ENCODE results near the gene CDKAL1.
"Not testable (repeated sequence)": the region's sequence is repeated elsewhere in the genome, so short reads cannot be mapped to it uniquely, and the experiment has no call there.

The CDKAL1 gene

GRCh38 chr6:20747991-20748390, 213.7 kb downstream of the CDKAL1 start:
- H3K4me1 ChIP-seq (ENCODE audit: insufficient read depth, low read length, poor library complexity, severe bottlenecking), result peaks cover 68% of the 10 kb centered on the region
- no peak overlapping the region for H3K4me2 ChIP-seq (ENCODE audit: low read depth, low read length, poor library complexity, severe bottlenecking)
- no peak for TF ChIP-seq EZH2phosphoT487 (IDR thresholded peaks at IDR 0.05; ENCODE audit: borderline replicate concordance)
- TF ChIP-seq CTCF (conservative IDR thresholded peaks at IDR 0.05; ENCODE audit: low read length), result no peak

GRCh38 chr6:20751293-20751935, 217.2 kb downstream of the CDKAL1 start:
- H3K4me3 ChIP-seq (ENCODE audit: low read length, poor library complexity, severe bottlenecking), result no peak overlapping the region
- 0 out of 2 replicates have a peak, but pooled peaks cover 6% of the 10 kb centered on the region for H3K36me3 ChIP-seq (ENCODE audit: insufficient read depth, low read length)
- H3K9ac ChIP-seq (ENCODE audit: low read depth, low read length, poor library complexity, severe bottlenecking), result no peak overlapping the region
- H3K9me3 ChIP-seq (ENCODE audit: insufficient read depth, low read depth, low read length), result 0 out of 2 replicates have a peak, but pooled peaks cover 4% of the 10 kb centered on the region
- no peak overlapping the region for H2AFZ ChIP-seq (ENCODE audit: low read length)
- H3K79me2 ChIP-seq (ENCODE audit: insufficient read depth, low read length), result peaks cover 44% of the 10 kb centered on the region; the same call in 1 of the 2 replicates
- H3K9me2 ChIP-seq (replicated peaks; ENCODE audit: low read depth, low read length), result no peaks in the 10 kb centered on the region
- no peaks in the 10 kb centered on the region for H3F3A ChIP-seq (ENCODE audit: low read depth)
- H3K27me3 ChIP-seq (ENCODE audit: insufficient read depth, low read length, poor library complexity, severe bottlenecking), result no peaks in the 10 kb centered on the region
- TF ChIP-seq EZH2phosphoT487 (IDR thresholded peaks at IDR 0.05; ENCODE audit: borderline replicate concordance), result no peak
- no peak for TF ChIP-seq CTCF (conservative IDR thresholded peaks at IDR 0.05; ENCODE audit: low read length)
- peaks cover 53% of the 10 kb centered on the region for H3K4me1 ChIP-seq (ENCODE audit: insufficient read depth, low read length, poor library complexity, severe bottlenecking)
- no peaks in the 10 kb centered on the region for H4K20me1 ChIP-seq (ENCODE audit: insufficient read depth, low read length, poor library complexity, severe bottlenecking)
- no peak overlapping the region for H3K4me2 ChIP-seq (ENCODE audit: low read depth, low read length, poor library complexity, severe bottlenecking)

More at GRCh38 chr6:20747991-20748390, 213.7 kb downstream of the CDKAL1 start:
- no peaks in the 10 kb centered on the region for H3K9me2 ChIP-seq (replicated peaks; ENCODE audit: low read depth, low read length)
- no peaks in the 10 kb centered on the region for H3F3A ChIP-seq (ENCODE audit: low read depth)
- H3K36me3 ChIP-seq (ENCODE audit: insufficient read depth, low read length), result no peaks in the 10 kb centered on the region
- H3K9ac ChIP-seq (ENCODE audit: low read depth, low read length, poor library complexity, severe bottlenecking), result no peak overlapping the region
- no peaks in the 10 kb centered on the region for H4K20me1 ChIP-seq (ENCODE audit: insufficient read depth, low read length, poor library complexity, severe bottlenecking)
- H3K27me3 ChIP-seq (ENCODE audit: insufficient read depth, low read length, poor library complexity, severe bottlenecking), result no peaks in the 10 kb centered on the region
- no peak overlapping the region for H2AFZ ChIP-seq (ENCODE audit: low read length)
- no peaks in the 10 kb centered on the region for H3K9me3 ChIP-seq (ENCODE audit: insufficient read depth, low read depth, low read length)
- peaks cover 40% of the 10 kb centered on the region; the same call in 1 of the 2 replicates for H3K79me2 ChIP-seq (ENCODE audit: insufficient read depth, low read length)
- H3K4me3 ChIP-seq (ENCODE audit: low read length, poor library complexity, severe bottlenecking), result no peak overlapping the region

GRCh38 chr6:20755631-20756030, 221.4 kb downstream of the CDKAL1 start:
- Histone ChIP-seq H3K36me3 (ENCODE audit: insufficient read depth, low read length) (0 out of 2 replicates have a peak, but pooled peaks cover 6% of the 10 kb centered on the region), H3K79me2 (ENCODE audit: insufficient read depth, low read length) (peaks cover 23% of the 10 kb centered on the region; the same call in 1 of the 2 replicates), H3K4me1 (ENCODE audit: insufficient read depth, low read length, poor library complexity, severe bottlenecking) (peaks cover 40% of the 10 kb centered on the region), H3K27me3 (ENCODE audit: insufficient read depth, low read length, poor library complexity, severe bottlenecking) (no peaks in the 10 kb centered on the region), H3K9me2 (replicated peaks; ENCODE audit: low read depth, low read length) (no peaks in the 10 kb centered on the region), H3K4me2 (ENCODE audit: low read depth, low read length, poor library complexity, severe bottlenecking) (peak overlapping the region; percentile 12), H4K20me1 (ENCODE audit: insufficient read depth, low read length, poor library complexity, severe bottlenecking) (no peaks in the 10 kb centered on the region), H2AFZ (ENCODE audit: low read length) (no peak overlapping the region), H3K4me3 (ENCODE audit: low read length, poor library complexity, severe bottlenecking) (no peak overlapping the region), H3F3A (ENCODE audit: low read depth) (no peaks in the 10 kb centered on the region), H3K9me3 (ENCODE audit: insufficient read depth, low read depth, low read length) (0 out of 2 replicates have a peak, but pooled peaks cover 4% of the 10 kb centered on the region), H3K9ac (ENCODE audit: low read depth, low read length, poor library complexity, severe bottlenecking) (peak overlapping the region; percentile 14)
- no peak for TF ChIP-seq EZH2phosphoT487 (IDR thresholded peaks at IDR 0.05; ENCODE audit: borderline replicate concordance)
- no peak for TF ChIP-seq CTCF (conservative IDR thresholded peaks at IDR 0.05; ENCODE audit: low read length)

- H3K9ac ChIP-seq (ENCODE audit: low read depth, low read length, poor library complexity, severe bottlenecking), result not testable (repeated sequence)
- H3K4me2 ChIP-seq (ENCODE audit: low read depth, low read length, poor library complexity, severe bottlenecking), result peak overlapping the region; percentile 12
- H3K4me1 ChIP-seq (ENCODE audit: insufficient read depth, low read length, poor library complexity, severe bottlenecking), result peaks cover 32% of the 10 kb centered on the region
Measured at GRCh38 chr6:20756584-20757147, 222.4 kb downstream of the CDKAL1 start.

More at GRCh38 chr6:20756584-20757147, 222.4 kb downstream of the CDKAL1 start:
- not testable (repeated sequence) for H2AFZ ChIP-seq (ENCODE audit: low read length); H3K9me3 ChIP-seq (ENCODE audit: insufficient read depth, low read depth, low read length); H3K27me3 ChIP-seq (ENCODE audit: insufficient read depth, low read length, poor library complexity, severe bottlenecking); H3K9me2 ChIP-seq (replicated peaks; ENCODE audit: low read depth, low read length); H3K4me3 ChIP-seq (ENCODE audit: low read length, poor library complexity, severe bottlenecking); H3F3A ChIP-seq (ENCODE audit: low read depth); H4K20me1 ChIP-seq (ENCODE audit: insufficient read depth, low read length, poor library complexity, severe bottlenecking); H3K36me3 ChIP-seq (ENCODE audit: insufficient read depth, low read length)
- peaks cover 19% of the 10 kb centered on the region; the same call in 1 of the 2 replicates for H3K79me2 ChIP-seq (ENCODE audit: insufficient read depth, low read length)
